GM19025 (cell line): ENCODE results near the gene CHIT1.
"Not testable (repeated sequence)": the region's sequence is repeated elsewhere in the genome, so short reads cannot be mapped to it uniquely, and the experiment has no call there.

Experiments
- ATAC-seq: cut with Tn5 transposase; IDR thresholded peaks from one replicate; pipeline ENCODE4 v1.9.1; 2021; ENCODE audit warnings: mild to moderate bottlenecking, low read depth, moderate library complexity; ENCODE audit not compliant: unreplicated experiment

The CHIT1 gene

DNA sequence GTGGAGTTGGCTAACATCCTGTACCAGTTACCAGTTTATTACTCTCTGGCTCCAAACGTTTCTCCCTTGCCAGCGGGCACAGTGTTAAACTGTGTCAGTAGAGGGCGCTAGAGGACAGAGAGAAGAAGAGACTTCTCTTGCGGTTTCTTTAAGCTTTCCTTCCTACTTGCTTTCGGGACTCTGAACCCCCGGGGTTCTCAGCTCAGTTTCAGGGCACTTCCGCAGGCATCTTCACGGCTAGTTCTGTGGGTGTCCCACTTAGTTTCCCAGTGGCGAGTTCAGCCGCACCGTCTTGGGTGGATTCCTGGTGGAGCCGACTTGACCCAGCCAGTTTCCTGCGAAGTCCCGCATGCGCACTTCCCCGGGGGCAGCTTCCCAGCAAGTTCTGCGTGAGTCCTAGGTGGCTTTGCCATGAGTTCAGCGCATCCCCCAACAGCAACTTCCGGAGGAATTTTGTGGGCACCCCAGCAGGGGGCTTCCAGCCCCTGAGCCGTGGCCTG, 37.9 kb upstream of the CHIT1 start:
- ATAC-seq = peak; percentile 47

DNA sequence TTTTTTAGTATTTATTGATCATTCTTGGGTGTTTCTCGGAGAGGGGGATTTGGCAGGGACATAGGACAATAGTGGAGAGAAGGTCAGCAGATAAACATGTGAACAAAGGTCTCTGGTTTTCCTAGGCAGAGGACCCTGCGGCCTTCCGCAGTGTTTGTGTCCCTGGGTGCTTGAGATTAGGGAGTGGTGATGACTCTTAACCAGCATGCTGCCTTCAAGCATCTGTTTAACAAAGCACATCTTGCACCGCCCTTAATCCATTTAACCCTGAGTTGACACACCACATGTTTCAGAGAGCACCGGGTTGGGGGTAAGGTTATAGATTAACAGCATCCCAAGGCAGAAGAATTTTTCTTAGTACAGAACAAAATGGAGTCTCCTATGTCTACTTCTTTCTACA, 36.7 kb upstream of the CHIT1 start:
- ATAC-seq = not testable (repeated sequence)

DNA sequence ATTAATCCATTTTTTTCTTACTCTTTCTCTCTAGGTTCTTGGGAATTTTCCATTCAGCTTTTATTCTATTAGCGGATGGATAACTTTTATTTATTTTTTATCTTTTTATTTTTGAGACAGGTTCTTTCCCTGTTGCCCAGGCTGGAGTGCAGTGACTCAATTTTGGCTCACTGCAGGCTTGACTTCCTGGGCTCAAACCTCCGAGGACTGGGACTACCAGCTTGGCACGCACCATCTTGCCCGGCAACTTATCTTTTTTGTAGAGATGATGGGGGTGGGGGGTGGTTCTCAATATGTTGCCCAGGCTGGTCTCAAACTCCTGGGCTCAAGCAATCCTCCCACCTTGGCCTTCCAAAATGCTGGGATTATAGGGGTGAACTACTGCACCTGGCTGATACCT, 36.1 kb upstream of the CHIT1 start:
- no peak for ATAC-seq

DNA sequence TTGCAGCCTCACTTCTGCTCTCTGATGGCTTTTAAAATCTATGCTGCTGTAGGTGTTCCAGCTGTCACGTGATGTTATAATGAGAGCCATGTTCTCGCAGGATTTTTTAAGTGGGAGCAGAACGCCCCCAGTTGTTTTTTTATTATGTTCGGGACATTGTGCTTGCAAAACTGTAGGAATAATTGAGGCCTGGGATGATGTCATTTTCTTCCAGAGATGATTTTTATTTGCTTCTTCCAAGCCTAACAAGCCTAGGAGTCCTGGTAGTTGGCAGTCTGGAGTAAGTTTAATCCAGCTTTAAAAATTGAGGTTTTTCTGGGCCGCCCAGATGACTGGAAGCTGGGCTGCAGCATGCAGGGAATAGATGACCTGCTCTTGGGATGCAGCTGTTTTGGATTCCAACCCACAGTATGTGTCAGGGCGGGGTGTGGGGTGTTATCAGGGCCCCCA, 34.6 kb upstream of the CHIT1 start:
- ATAC-seq = no peak

DNA sequence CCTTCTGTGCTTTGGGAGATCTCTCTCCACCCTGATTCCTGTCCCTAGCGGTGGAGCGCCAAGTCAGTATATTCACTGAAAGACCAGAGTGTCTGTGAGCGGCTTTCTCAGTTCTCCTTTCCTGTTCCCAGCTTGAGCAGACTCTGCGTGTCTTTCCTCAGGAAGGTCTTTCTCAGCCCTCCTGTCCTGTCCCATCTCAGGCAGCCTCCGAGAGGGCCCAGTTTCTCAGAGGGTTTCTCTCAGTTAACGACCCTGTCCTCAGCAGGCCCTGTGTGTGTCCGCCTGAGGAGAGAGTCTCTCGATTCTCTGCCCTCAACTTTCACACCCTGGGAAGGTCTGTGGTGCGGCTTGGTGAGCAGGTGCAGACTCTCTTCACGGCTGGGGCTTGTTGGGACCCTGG, 34.0 kb upstream of the CHIT1 start:
- ATAC-seq = no peak

DNA sequence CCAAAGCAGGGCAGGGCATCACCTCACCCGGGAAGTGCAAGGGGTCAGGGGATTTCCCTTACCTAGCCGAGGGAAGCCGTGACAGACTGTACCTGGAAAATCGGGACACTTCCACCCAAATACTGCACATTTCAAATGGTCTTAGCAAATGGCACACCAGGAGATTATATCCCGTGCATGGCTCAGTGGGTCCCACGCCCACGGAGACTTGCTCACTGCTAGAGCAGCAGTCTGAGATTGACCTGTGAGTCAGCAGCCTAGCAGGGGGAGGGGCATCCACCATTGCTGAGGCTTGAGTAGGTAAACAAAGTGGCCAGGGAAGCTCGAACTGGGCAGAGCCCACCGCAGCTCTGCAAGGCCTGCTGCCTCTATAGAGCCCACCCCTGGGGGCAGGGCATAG, 27.2 kb upstream of the CHIT1 start:
- ATAC-seq = not testable (repeated sequence)

DNA sequence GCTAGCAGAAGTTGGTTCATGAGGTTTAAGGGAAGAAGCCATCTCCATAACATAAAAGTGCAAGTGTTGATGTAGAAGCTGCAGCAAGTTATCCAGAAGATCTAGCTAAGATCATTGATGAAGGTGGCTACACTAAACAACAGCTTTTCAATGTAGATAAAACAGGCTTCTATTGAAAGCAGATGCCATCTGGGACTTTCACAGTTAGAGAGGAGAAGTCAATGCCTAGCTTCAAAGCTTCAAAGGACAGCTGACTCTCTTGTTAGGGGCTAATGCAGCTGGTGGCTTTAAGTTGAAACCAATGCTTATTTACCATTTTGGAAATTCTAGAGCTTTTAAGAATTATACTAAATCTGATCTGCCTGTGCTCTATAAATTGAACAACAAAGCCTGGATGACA, 25.3 kb upstream of the CHIT1 start:
- ATAC-seq = not testable (repeated sequence)

DNA sequence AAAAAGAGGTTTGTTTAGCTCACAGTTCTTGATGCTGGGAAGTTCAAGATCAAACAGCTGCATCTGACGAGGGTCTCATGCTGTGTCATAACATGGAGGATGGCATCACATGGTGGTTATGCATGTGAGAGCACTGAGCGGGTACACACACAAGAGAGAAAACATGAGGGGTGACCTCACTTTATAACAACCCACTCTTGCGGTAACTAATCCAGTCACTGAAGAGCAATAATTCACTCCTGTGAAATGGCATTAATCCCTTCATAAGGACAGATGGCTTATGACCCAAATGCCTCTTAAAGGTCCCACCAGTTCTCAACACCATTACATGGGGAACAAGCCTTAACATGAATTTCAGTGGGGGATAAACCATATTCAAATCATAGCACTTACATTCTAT, 23.2 kb upstream of the CHIT1 start:
- ATAC-seq = no peak

DNA sequence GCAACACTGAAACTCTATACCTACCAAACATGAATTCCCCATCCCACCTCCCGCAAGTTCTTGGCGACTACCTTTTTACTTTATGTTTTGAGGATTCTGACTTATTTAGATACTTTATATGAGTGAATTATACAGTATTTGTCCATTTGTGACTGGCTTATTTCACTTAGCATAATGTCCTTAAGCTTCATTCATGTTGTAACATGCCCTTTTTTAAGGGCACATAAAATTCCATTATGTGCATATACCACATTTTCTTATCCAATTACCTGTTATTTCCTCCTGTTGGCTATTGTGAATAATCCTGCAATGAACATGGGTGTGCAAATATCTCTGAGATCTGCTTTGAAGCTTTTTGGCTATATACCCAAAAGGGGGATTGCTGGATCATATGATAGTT, 22.0 kb upstream of the CHIT1 start:
- ATAC-seq = no peak

DNA sequence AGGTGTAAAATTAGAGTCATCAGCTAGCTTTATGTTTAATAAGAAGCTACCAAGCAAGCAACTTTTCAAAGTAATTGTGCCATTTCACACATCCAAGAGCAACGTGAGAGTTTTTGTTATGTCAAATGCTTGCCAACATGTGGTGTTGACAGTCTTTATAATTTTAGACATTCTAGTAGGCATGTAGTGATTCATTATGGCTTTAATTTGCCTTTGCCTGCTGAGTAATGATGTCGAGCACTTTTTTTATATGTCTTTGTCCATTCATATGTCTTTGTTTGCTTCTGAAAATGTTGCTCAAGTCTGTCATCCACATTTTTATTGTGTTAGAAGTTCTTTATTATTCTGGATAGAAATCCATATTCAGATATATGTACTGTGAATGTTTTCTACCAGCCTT, 21.4 kb upstream of the CHIT1 start:
- ATAC-seq = no peak

DNA sequence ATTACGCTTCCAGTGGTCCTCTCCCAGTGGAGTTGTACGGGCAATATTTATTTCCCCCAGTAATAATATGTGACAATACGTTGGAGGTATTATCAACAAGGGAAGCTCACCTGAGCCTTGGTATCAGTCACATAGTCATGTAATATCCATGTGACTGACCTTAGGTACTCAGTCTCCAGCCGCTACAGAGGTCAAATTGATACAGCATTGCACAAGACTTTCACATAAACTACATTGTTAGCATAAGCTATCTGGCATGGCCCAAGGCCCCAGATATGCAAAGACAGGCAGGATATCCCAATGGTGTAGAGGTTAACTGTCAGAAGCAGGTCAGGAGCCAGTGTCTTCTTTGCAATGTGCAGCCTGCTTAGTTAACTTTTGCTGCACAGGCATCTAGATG, 15.3 kb upstream of the CHIT1 start:
- ATAC-seq = no peak

DNA sequence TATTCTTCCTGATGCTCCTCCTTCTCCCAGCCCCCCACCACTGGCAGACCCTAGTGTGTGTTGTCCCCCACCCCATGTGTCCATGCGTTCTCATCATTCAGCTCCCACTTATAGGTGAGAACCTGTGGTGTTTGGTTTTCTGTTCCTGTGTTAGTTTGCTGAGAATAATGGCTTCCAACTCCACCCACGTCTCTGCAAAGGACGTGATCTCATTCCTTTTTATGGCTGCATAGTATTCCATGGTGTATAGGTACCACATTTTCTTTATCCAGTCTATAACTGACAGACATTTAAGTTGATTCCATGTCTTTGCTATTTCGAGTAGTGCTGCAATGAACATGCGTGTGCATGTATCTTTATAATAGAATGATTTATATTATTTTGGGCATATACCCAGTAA, 12.2 kb upstream of the CHIT1 start:
- ATAC-seq = not testable (repeated sequence)

DNA sequence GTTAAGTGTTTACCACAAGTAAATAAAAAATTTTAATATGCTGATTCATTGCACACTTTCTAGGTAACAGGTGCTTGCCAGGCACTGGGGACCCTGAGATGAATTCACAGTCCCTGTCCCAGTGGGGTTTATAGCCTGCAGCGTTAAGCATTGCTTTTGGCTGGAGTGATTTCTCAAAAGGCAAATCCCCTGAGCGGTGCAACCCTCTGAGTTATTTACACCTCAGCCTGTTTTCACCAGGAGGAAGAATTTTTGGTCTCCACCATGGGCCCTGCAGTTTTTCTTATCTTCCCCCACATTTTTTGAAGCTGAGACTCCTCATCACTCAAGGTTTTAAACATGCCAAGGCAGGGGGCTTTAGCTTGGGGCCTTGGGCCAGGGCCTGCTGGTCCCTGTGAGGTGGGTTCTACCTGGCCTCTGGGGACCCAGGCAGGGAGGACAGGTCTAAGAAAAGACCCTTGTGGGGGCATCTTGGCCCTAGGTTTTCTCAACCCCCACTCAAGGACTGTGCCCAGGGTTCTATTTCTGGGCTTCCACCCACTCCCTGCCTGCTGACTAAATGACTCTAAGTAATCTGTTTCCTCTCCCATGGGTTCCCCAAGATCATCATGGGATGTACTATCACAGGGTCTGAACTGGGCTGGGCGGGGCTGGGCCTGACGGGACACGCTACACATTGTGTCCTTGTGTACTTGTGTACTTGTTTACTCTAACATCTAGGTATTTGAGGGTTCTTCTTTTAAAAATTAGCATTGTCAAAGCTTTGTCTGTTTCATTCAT, 10.2 kb upstream of the CHIT1 start:
- ATAC-seq = no peak

DNA sequence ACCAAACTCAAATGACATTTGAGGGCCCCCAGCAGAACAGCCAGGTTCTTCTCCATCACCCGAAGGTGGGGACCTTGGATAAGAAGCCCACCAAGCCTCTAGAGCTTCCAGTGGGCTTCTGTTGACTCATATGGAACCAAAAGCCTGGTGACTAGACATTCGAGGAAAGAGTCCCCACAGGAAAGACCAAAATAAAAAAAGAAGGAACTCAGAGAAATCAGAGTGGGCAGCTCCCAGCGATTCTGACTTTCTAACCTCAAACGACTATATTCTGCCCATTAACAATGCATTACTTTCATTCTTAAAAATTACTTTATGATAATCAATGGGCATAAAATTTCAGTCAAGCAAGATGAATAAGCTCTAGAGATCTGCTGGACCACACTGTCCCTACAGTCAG, 9.6 kb upstream of the CHIT1 start:
- ATAC-seq = no peak

DNA sequence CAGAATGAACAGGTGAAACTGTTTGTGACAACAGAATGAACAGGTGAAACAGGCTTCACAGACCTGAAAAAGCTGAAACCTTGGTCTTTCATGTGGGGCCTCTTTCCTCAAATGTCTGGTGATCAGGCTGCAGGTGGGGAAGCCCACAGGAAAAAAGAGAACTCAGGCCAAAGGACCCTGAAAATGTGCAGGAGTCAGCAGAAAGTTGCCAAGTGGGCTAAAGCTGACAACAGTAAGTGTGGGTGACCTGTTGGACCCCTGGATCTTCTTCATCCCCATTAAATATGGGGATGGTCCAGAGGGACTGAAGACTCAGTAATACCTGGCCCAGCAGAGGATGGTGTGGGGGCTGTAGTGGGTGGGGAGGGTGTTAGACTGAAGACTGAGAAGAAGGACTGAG, 9.1 kb upstream of the CHIT1 start:
- ATAC-seq = no peak

DNA sequence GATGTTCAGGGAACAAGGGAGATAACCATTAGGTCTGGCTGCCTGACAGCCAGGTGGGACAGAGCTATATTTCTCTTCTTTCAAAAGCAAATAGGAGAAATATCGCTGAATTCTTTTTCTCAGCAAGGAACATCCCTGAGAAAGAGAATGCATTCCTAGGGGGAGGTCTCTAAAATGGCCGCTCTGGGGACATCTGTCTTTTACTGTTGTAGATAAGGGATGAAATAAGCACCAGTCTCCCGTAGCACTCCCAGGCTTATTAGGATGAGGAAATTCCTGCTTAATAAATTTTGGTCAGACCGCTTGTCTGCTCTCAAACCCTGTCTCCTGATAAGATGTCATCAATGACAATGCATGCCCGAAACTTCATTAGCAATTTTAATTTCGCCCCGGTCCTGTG, 5.4 kb upstream of the CHIT1 start:
- ATAC-seq = not testable (repeated sequence)

DNA sequence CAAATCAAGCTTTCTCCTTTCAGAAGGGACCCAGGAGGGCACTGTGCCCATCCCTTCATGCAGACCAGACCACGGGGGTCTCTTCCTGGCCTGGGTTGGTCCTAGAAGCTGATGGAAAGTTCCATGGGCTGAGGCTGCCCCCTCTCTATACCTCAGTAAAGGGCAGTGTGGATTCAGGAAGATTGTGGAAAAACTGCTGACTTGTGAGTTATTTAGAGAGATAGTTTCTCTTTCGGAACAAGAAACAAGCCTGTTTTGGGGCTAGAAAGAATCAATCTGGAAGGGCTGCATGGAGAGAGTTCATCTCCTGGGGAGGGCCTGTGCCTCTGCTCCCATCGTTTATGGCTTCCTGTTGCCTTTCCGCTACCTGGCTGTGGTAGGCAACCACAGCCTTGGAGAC, 803 bp downstream of the CHIT1 start:
- no peak for ATAC-seq

DNA sequence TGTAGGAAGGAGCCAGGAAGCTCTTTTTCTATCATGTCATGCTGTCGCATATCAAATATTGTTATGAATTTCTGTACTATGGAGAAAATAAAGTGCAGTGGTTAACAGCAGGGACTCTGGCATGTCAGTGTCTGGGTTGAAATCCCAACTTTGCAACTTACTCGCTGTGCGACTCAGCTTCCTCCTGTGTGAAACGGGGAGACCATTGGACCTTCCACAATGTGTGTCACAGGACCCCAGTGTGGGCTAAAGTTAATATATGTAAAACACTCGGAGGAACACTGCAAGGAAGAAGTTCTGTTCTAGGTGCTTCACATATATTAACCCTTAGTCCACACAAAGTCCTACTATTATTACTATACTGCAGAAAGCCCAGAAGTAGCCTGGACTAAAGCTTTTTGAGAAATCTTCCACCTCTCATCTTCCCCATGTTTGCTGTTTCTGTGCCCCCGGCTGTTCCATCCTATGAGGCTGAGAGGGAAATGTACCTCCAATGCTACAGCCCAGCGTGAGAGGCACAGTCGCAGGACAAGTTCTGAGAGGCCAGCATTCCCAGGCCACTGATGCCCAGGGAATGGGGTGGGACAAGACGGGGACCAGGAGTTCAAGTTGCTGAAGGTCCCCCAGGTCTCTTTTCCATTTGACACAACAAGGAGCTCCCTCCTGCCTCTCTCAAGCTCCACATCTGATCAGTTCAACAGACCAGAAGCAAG, 1.9 kb downstream of the CHIT1 start:
- no peak for ATAC-seq

DNA sequence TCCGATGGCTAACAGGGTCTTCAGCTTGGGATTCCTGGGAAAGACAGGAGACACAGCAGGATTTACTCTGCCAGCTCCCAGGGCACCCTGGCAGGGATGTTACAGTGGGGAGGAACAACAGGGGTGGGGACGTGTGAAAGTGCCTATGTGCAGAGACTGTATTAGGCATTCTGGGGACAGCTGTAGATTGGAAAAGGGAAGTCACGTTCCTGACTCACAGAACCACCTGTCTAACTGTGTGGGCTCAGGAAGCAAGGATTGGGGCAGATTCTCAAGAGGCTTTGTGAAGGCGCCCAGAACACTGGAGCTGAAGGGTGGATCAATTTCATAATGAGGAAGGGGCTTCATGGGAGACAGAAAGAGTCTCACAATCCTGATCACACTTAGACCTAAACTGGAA, 4.4 kb downstream of the CHIT1 start:
- no peak for ATAC-seq

DNA sequence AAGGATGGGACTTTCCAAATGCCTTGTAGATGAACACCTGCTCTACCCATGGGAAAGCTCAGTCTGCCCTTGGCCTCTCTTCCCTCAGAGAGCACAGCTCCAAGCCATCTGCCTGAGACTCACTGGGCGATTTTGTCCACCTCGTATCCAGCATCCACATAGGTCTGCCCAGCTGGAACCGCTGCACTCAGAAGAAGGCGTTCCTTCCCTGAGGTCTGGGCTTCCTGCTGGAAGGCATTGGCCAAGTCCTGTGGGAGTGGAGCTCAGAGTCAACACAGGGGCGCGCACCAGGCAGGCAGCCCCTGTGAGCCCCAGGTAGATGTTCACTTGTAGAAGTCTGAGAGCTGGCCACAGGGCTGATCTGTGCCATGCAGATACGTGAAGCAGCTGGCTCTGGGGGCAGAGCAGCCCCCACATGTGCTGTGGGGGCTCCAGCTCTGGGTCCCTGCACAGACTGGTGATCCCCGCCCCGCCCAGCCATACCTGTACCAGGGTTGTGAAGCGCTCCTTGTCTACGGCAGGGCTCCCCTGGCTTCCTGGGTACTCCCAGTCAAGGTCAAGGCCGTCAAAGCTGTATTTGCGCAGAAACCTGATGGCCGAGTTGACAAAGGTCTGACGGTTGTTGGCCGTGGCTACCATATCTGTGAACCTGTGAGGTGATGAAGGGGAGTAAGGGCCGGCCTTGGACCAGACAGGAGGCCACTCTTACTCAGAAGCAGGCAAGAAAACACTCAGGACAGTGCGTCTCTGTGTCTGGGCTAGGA, 6.3 kb downstream of the CHIT1 start:
- no peak for ATAC-seq

DNA sequence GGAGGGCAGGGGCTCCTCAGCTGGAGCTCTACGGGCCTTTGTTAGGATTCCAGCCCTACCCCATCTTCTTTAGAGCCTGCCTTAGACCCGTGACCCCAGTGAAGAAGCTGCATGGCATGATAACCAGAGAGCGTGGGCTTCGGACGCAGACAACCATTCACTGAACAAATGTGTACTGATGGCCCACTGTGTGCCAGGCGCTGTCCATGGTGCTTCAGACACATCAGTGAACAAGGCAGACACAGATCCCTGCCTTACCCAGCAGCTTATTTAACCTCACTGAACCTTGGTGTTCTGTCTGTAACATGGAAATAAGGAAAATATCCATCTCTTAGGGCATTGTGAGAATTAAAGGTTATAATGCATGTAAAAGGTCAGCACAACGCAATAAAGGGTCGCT, 9.5 kb downstream of the CHIT1 start:
- ATAC-seq = no peak
